SHP77 treated with DMSO at 0.1 percent for 48 hours (cell line): ENCODE results near the gene TOMM6.
A peak's percentile ranks its signal among the peaks of the same experiment; 100 is the strongest.
"Not testable (repeated sequence)": the region's sequence is repeated elsewhere in the genome, so short reads cannot be mapped to it uniquely, and the experiment has no call there.

ENCODE experiments used
- DNase-seq: peaks from one replicate; lab custom pipeline; 2025; lab: John Stamatoyannopoulos, UW

TOMM6 gene

DNA sequence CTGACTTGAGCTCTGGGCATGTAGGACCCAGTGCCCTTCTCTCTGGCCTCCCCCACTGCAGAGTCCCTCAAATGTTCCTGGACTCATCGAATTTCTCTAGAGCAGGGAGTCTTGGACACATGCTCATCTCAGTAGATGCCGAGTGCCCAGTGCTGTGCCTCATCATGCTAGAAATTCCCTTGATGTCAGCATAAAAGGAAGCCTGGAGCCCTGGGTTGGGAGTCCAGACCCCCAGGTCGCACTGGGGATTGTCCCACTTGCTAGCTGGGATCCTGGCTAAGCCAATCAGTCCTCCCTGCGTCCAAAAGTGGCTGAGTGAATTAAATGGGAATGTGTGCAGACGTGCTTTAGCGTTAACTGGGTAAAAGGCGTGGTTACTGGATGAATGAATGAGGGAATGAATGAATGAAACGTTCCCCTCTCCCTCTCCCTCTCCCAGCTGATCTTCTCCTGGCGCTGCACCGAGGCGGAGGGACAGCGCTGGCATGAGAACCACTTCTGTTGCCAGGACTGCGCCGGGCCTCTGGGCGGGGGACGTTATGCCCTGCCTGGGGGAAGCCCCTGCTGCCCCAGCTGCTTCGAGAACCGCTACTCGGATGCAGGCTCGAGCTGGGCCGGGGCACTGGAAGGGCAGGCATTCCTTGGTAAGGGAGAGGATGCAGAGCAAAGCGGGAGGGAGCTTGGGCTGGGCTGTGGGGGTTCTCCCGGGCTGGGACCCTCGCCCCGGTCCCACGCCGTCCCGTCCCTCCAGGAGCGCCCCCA, 1.6 kb upstream of the TOMM6 start:
- no peak for DNase-seq

DNA sequence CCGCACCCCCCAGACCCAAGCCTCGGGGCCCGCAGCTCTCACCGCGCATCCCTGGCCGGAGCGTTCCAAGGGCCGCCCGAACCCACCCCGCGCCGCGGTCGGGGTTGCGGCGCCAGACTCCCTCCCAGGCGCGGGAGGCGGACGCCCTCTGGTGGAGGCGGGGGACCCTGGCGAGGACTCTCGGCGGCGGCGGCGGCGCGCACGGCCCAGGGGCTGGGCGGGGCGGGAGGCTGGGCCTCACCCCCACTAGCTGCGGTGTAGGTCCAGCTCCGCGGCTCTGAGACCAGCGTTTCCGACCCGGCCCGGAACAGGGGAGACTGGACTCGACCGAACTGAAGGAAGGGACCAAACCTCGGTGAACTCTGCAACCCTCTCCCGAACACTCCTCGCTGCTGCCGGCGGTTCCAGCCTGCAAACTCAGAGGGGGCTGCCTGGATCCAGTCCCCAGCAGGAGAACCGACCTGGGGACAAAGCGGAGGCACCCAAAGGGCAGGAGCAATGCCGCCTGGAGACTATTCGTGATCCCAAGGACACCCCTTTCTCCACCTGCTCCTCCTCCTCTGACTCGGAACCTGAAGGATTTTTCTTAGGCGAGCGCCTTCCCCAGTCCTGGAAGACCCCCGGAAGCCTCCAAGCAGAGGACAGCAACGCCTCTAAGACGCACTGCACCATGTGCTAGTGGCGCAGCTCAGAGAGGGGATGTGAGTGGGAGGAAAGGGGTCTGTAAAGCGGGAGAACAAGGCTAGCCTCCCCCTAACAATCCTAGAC, 859 bp upstream of the TOMM6 start:
- peak; percentile 19 for DNase-seq

DNA sequence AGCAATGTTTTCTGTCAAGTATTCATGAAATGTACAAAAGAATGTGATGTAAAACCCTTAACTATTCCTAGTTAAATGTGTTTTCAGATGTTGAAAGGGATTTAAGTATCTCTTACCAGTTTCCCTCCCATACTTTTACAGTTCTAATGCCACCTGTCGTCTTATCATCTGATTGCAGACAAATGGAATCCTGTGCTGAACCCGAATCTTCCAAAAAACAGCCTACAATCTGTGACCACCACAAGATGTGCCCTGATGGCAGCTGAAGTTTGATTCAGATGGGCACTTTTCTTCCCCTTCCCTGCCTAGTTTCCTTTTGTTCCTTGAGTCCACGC, 1.9 kb downstream of the TOMM6 start:
- no peak for DNase-seq

DNA sequence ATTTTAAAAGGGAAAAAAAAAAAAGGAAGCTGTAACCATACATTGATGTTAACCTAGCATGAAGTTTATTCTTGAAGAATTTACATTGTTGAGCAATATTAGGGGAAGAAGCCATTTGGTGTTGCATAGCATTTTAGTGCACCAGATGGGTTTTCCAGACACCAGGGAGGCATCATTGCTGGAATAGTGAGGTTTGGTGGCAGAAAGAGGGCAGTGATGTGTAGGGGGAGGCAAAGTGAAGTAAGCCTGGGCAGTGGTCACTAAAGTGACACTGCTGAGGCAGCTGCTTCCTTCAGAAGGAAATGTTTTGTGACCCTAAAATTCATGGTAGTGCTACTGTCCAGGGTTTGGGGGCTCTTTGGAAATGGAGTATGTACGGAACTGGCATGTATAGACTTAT, 2.6 kb downstream of the TOMM6 start:
- DNase-seq: no peak

DNA sequence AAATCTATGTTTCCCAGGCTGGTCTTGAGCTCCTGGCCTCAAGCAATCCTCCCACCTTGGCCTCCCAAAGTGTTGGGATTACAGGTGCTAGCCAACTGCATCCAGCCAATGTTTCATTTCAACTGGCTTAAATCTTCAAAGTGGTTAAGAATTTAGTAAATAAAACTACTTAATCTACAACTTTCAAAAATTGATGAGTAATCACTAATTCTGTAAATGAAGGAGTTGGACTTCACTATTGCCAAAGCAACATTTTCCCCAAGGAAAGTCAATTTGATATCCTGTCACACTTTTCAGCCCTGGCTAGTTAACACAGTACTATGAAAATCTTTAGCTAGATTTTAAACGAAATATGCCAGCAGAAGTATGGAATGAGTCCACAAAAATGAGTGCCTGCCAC, 3.8 kb downstream of the TOMM6 start:
- DNase-seq: no peak

DNA sequence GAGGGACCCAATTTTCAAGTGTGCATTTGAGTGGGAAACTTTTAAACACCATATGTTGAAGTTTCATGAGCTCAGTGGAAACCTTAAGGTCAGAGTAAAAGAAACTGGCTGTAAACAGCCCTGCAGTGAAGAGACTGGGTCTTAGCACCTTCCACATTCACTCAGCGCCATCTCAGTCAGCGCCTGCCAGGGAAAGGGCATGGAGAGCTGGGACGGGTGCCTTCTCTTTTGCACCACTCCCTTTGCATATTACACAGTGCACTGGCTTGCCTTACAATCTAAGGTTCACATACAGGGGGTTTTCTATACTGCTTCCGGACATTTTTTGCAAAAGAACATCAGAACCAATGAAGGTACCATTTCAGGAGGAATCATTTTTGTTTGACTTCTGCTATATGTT, 4.5 kb downstream of the TOMM6 start:
- no peak for DNase-seq

DNA sequence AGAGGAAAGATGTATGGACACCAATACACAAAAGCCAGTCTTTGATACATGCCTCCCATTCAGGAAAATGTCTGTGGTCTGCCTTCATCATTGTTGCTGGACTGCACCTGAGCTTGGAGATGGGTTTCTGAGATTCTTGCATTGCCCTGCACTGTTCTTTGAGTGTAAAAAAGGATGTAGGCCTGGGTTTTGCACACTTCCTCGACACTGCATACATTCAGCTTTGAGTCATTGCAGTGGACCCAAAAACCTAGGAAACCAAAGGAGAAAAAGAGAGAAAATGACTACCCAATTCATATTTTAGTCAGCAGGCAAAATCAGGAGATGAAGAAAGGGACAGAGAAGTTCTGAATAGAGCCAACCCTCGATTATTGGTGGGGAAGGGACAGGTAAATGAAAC, 9.0 kb downstream of the TOMM6 start:
- DNase-seq: no peak

DNA sequence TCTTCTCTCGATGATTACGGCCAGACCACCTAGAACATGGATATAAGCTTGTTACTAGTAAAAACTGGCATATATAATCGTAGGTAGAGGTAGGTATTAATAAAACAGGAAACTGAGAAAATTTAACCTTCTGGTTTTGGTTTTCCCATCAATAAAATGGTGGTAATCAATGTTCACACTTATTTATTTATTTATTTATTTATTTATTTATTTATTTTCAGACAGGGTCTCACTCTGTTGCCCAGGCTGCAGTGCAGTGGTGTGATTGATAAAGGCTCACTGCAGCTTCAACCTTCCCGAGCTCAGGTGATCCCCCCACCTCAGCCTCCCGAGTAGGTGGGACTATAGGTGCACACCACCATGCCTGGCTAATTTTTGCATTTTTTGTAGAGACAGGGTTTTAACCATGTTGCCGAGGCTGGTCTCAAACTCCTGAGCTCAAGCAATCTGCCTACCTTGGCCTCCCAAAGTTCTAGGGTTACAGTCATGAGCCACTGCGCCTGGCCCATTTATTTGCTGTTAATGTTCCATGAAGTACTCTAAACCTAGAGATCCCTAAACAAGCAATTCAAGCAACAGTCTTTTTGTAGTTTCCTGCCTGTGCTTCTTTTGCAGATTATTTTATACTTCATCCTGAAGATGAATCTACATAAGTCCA, 11.5 kb downstream of the TOMM6 start:
- no peak for DNase-seq

DNA sequence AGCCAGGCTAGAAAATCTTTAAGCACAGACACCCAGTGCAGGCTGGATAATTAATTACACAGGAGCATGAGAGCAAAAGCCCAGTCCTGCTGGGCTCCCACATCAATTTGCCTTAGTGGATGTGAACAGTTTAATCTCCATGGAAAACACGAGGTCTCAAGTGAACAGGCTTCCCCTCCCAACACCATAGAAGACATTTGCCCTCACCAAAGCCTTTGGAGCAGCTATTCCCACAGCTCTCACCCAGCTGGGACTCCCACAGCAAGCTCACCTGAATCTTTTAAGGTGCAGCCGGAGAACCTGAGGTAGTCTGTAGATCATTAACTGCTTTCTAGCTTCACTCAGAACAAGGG, 12.0 kb downstream of the TOMM6 start:
- no peak for DNase-seq

DNA sequence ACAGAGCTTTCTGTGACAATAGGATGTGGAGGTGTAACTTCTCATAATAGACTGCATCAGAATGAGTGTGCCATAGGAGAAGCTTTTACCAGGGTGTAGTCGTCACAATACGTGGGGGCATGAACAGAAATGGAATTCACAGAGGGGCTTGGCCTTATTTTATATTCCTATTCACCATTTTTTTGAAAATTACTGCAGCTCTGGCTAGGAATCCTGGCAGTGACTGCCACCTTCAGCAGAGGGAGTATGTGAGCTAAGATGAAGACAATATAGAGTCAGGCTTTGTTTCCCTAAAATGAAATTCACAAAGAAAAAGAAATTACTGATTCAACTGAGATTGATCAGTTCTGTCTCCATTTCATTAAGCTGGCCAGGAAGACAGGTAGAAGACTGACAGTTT, 13.9 kb downstream of the TOMM6 start:
- DNase-seq: no peak

DNA sequence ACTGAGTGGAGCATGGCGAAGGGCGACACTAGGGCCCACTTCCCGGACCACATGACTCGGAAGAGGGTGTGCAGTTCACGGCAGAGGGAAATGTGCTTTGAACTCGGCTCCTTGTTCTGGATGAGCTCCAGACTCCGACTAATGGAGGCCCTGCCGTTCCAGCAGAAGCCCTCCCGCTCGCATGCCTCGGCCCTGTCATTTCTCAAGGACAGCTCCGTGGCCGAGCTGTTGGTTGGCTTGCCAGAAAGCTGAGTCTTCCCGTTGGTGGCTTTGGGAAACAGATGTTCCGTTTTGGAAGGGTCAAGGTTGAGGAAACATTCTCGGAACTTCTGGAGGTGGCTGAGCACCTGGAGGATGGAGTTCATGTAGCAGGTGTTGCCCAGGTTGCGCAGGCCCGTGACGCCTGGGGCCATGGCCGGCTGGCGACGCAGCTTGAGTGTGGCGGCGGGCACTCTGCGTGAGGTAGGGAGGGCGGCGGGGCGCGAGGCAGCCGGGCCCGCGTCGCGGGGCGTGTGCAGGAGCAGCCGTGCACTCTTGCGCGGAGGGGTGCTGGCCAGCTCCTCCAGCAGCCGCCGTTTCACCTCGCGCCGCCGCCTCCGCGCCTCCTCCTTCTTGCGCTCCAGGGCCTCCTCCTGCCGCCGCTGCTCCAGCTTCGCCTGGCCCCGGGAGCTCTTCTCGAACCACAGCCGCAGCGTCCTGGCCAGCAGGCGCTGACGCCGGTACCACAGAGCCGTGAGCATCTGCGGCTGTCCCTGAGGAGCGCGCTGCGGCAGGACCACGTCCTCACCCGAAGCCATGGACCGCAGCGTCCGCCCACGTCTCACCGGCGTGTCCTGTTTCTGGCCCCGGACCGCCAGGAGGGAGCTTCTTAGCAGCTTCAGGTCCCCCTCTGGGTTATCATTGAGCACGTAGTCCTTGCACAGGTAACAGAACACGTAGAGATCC, 18.6 kb downstream of the TOMM6 start:
- DNase-seq: no peak

DNA sequence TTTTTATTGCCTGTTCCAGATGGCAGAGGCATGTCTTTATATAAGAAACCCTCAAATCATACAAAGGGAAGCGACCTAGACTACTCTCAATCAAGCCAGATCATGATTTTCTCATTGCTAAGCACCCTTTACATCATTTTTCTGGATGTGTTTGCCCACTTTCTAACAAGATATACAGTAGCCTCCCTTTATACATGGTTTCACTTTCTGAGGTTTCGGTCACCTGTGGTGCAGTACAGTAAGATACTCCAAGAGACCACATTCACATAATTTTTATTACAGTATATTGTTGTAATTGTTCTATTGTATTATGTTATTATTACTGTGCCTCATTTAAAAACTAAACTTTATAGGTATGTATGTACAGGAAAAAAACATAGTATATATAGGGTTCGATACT, 23.6 kb downstream of the TOMM6 start:
- no peak for DNase-seq

DNA sequence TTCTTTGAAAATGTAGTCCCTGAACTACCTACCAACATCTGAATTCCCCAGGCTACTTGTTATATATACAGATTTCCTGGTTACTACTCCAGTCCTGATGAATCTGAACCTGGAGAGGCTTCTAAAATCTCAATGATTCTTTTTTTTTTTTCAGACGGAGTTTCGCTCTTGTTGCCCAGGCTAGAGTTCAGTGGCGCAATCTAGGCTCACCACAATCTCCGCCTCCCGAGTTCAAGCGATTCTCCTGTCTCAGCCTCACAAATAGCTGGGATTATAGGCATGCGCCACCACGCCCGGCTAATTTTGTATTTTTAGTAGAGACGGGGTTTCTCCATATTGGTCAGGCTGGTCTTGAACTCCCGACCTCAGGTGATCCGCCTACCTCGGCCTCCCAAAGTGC, 24.5 kb downstream of the TOMM6 start:
- not testable (repeated sequence) for DNase-seq

DNA sequence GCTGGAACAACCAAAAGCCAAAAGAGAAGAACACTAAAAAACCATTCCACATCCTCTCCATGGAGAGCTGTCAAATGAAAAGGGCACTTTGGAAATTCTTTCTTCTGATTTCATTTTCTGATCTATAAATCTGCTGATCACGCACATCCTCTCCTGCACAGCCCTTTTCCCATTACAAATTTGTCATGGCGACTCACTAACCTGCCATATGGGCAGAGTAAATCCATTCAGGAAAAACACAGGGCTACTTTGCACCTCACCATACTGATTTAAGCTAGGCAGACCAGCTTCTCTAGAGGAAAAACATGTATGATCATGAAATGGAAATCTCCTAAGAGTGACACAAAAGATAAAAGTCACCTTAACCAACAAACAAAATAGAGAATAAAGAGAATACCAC, 26.0 kb downstream of the TOMM6 start:
- no peak for DNase-seq

DNA sequence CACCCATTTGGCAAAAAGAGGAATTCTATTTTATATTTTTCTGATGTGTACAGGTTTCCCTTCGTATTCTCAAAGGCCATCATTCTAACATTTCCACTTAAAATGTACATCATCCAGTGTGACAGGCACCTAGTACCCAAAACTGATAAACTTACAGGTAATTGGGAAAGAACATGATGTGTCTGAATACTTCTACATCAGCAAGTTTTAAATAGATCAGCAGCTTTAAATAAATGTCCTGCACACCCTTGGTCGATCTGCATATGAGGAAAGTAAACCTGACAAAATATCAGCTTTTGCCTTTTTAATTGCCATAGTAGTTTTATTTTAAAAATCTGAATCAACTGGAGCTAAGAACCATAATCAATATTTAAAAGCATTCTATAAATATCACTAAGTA, 26.5 kb downstream of the TOMM6 start:
- no peak for DNase-seq

DNA sequence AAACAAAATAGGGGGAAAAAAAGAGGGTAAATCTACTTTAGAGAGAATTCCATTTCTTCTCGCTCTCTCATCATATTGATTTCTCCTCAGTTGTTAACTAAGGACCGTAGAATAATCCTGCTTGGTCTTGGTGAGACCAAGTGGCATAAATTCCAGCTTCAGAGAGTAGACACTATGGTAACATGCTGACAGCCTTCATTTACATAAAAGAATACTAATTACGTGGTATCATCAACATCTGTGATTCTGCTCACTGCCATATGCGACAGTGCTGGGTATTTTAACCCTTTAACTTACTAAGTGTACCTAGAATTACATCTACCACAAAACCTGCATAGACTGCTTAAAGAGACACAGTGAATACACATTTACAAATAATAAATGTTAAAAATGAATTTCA, 27.1 kb downstream of the TOMM6 start:
- no peak for DNase-seq

DNA sequence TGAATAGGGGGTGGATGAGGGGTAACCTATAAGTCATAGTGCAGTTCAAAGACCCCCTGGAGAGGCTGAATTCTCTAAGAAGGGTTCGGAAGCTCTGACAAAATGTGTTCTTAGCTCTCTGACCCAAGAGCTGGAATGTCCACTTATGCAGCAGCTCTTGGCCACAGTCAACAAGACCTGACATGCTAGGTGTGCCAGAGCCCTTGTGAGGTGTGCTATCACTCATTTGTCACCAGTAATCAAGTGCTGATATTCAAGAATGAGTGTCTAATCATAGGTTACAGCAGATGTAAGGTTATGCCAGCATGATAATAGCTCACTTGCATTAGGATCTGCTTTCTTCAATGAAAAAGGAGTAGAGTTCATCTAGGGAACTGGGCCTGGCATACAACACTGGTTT, 28.1 kb downstream of the TOMM6 start:
- DNase-seq: no peak

DNA sequence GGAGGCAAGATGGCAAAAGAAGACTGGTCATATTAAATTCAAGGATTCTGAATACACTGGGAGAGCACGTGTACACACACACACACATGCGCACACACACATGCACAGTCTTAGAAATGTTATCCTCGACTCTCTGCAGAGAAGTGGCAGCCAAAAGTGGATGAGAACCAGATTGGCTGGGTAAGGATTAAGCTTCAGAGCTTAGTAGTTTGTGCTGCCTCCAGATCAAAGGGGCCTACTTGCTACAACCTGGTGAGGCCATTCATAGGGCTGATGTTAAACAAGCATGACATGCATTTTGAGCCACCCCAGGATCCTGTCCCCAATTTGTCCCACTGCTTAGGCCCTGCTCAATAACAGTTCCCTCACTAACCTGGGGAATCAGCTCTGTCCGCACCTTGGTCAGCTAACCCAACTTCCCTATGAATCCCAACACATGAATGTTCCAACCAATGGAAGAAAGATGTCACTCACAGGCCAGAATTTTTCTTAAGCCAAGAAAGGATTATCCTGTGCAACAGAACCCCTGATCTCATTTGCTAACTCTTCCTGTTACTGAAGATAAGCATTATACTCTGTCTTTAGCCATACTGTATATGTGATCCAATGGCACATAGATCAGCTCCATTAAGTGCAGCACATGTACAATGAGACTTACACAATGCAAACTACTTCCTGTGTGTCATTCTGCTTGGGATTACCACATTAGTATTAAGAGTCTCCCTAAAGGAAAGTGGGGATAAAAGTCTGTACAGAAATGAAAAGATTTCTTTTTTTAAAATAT, 31.0 kb downstream of the TOMM6 start:
- no peak for DNase-seq

DNA sequence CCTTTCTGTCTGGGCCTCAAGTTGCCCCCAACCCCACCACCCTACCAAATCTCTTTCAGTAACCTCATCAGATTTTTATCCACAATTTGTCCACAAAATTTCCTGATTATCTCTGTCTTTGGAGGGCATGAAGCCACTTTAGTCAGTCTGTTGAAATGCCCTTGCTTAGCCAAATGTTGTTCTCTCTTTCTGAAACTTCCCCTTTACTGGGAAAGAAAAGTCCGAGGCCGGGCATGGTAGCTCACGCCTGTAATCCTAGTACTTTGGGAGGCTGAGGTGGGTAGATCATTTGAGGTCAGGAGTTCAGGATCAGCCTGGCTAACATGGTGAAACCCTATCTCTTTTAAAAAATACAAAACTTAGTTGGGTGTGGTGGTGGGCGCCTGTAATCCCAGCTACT, 33.8 kb downstream of the TOMM6 start:
- no peak for DNase-seq

DNA sequence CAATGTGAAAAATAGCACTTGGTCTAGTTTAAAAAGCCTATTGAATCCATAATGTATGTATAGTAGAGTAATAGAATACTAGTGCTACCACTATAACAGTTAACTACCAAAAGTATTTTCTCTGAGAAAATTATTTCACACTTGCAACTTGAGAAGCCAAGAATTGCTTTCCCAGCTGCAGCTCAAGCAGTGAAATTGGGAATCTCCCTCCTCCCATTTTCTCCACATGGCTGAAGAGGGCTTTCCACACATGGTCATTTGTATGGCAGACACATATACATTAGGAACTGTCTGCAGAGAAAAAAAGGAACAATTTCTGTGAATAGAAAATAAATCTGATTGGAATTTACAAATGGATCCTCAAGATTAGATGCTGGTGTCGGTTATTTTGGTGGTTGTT, 34.5 kb downstream of the TOMM6 start:
- DNase-seq: no peak

DNA sequence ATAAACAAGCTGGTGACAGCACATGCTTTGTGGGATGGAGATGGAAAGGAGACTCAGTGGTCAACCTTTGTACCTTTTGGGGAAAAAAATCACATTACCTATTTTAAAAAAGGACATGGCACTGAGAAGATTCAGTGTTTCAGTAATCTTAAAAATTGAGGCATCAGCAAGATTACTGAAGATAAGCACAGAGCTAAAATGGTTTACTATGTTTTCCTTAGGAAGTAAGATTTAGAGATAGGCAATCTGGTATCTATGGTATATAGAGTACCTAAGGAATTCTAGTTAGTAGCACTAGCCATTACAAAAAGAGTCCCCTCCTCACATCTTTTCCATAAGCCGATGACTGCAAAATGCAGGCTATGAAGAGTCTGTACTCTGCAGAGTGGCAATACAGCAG, 35.7 kb downstream of the TOMM6 start:
- no peak for DNase-seq
